GM21786 (cell line): Measurements from ENCODE around the gene PLEKHM2.
"Not testable (repeated sequence)": the region's sequence is repeated elsewhere in the genome, so short reads cannot be mapped to it uniquely, and the experiment has no call there.

ENCODE experiments used
- ATAC-seq: cut with Tn5 transposase; IDR thresholded peaks from one replicate; pipeline ENCODE4 v1.9.1; 2021; ENCODE audit not compliant: unreplicated experiment

Gene PLEKHM2

GRCh38 chr1:15676688-15677661, 7.1 kb upstream of the PLEKHM2 start:
- no peak for ATAC-seq

GRCh38 chr1:15678578-15678977, 5.5 kb upstream of the PLEKHM2 start:
- ATAC-seq = no peak

- ATAC-seq = no peak
Measured at GRCh38 chr1:15680131-15680530, 4.0 kb upstream of the PLEKHM2 start.

GRCh38 chr1:15680561-15681348, 3.4 kb upstream of the PLEKHM2 start:
- ATAC-seq = no peak

DNA sequence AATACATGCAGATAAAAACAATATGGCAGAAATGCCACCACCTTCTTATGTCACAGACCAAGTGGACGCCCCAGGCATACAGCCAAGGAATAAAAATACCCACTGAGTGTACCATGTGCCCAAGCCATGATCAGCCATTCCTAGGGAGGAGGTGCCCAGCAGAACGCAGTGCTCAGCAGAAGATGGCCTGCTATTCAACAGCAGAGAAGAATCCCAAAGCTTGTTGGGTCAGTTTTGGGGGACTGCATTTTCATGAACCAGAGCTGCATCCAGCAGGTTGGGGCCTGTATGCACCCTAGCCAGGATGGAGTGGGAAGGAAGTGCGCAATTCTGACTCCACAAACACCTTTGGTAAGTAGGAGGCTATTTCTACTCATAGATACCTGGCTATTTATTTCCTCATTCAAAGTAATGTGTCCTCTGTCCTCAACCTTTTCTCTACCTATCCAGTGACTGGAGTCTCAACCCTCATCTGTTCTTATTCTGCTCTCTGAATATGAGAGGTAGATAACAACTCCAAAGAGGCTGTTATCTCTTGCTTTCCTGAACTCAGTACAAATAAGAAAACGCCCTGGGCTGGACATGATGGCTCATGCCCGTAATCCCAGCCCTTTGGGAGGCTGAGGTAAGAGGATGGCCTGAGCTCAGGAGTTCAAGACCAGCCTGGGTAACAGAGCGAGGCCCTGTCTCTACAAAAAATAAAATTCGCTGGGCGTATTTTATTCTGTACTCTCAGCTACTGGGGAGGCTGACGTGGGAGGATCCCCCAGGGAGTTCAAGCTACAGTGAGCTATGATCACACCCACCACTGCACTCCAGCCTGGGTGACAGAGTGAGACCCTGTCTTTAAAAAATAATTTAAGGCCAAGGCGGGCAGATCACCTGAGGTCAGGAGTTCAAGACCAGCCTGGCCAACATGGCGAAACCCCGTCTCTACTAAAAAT, 2.5 kb upstream of the PLEKHM2 start:
- no peak for ATAC-seq

DNA sequence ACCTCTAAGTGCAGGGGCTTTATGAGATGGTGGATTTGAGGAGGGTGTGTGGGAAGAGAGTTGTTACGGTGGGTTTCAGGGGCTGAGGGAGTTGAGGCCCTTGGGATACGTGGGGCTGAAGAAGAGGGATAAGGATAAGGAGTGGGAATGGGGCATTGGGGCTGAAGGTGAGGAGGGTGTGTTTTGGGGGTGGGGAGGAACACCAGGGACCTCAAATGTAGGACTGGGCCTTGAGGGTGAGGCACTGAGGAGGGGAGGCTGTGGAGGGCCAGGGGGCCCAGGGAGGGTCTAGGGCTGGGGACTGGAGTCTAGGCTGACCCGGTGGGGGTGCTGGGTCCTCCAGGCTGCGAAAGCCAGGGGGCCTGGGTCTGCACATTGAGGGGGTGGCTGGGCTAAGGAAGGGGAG, 1.2 kb upstream of the PLEKHM2 start:
- ATAC-seq = no peak

GRCh38 chr1:15683345-15684039, 628 bp upstream of the PLEKHM2 start:
- ATAC-seq = no peak

DNA sequence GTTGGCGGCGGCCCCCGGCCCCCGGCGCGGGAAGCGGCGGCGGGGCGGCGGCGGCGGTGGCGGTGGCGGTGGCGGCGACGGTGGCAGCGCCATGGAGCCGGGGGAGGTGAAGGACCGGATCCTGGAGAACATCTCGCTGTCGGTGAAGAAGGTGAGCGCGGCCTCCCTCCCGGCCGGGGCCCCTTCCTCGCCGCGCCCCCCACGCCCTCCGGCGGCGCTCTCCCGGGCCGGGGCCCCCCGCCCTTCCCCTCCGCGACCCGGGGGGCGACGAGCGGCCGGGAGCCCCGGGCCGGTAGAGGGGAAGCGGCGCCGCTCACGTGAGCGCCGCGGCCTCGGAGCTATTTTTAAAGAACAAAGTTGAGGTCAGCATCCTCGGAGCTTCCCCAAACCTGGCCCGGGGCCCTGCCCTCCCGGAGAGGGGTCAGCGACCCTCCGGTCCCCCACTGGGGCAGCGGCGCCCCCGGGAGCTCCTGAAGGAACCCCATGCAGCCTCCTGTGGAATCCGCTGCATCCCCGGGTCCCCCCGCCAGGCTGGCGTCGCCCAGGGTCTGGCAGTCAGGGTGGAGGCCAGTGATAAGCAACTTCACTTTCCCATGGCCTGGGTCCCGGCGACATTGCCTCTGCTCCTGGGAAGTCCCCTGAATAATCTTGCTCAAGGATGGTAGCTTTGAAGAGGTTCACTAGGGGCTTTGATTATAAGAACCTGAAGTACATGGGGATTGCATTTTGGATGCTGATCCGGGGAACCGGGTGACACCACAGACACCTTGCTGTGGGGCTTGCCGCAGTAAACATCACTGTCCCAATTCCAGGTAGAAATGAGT, 560 bp downstream of the PLEKHM2 start:
- no peak for ATAC-seq

DNA sequence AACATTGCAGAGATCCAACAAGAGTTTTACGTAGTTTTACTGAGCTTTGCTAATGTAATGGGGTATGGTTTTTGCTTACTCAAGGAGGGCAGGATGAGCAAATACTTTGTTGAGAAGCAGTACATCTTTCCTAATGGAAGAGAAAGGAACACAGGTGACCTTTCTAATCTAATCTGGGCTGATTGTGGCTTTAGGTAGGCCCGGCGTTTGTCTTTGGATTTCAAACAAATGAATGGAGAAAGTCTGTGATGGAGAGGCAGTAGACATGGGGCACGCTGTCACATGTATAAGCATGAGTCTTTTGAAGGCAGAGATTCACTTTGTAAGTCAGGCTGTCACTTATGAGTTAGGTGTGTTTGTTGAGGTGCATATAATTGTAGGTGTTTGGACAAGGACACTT, 1.7 kb downstream of the PLEKHM2 start:
- ATAC-seq = no peak

GRCh38 chr1:15687446-15687845, 3.3 kb downstream of the PLEKHM2 start:
- ATAC-seq = no peak

GRCh38 chr1:15690317-15690716, 6.2 kb downstream of the PLEKHM2 start:
- no peak for ATAC-seq

- ATAC-seq = no peak
Measured at GRCh38 chr1:15691434-15692032, 7.4 kb downstream of the PLEKHM2 start.

DNA sequence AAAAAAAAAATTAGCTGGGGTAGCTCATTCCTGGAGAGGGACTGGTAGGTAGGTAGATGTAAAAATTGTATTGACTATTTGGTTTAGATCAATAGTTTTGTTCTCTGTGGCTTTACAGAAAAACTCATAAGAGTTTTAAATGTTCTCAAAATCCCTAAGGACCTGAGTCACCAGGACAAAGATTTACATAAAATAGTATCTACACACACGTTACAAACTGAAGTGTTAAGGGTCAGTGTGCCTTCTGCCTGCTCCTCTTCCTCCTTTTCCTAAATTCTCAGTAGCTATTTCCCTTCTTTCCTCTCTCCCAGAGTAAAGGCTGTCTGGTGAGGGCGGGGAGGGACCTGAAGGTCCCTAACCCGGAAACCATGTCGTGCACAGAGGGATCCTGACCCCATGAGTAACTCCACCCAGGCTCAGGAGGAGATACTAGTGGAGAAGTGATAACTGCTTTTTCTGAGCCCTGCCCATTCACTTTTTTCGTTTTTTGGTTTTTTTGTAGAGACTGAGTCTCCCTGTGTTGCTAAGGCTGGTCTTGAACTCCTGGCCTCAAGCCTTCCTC, 8.1 kb downstream of the PLEKHM2 start:
- no peak for ATAC-seq

DNA sequence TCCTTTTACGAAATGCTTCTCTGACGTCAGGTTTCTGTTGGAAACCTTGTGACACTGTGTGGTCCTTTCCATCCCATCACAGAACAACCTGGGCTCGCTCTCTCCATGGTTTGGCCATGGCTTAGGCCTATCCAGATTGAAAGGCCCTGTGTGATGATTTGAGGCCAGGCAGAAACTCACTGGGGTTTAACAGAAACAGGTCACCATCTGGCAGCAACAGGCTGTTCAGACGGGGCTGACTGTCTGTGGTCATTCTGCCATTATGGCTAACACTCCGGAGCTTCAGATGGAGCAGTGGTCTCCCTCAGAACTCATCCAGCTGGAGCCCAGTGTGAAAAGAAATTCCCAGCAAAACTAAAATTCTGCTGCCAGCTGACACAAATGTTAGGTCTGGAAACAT, 9.3 kb downstream of the PLEKHM2 start:
- no peak for ATAC-seq

GRCh38 chr1:15696956-15697521, 12.9 kb downstream of the PLEKHM2 start:
- ATAC-seq = peak; percentile 92

DNA sequence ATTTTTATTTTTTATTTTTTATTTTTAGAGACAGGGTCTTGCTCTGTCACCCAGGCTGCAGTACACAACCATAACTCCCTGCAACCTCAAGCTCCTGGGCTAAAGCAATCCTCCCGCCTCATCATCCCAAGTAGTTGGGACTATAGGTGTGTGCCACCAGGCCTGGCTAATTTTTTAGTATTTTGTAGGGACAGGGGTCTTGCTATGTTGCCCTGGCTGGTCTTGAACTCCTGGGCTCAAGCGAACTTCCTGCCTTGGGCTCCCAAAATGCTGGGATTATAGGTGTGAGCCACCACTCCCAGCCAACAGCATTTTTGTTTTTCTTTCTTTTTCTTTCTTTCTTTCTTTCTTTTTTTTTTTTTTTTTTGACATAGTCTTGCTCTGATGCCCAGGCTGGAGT, 14.1 kb downstream of the PLEKHM2 start:
- ATAC-seq = no peak

DNA sequence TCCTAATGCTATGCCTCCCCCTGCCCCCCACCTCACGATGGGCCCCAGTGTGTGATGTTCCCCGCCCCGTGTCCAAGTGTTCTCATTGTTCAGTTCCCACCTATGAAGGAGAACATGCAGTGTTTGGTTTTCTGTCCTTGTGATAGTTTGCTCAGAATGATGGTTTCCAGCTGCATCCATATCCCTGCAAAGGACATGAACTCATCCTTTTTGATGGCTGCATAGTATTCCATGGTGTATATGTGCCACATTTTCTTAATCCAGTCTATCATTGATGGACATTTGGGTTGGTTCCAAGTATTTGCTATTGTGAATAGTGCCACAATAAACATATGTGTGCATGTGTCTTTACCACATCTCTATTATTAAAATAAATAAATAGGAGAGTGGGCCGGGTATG, 15.2 kb downstream of the PLEKHM2 start:
- not testable (repeated sequence) for ATAC-seq

DNA sequence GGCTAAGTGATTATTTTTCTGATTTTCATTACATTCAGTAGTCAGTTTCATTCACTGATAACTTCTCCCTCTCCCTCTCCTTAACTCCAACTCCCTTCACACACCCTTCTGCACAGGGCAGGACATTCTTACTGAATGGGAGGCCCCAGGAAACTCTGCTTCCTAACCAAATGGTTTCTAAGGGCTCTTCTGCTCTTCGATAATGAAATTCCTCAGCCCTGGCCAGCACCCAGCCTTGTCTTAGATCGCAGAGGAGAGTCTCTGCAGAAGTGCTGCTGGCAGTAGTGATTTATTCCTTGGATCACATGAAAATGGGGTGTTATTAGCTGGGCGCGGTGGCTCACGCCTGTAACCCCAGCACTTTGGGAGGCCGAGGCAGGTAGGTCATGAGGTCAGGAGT, 16.4 kb downstream of the PLEKHM2 start:
- no peak for ATAC-seq
